ENCODE measurements around the gene GARS1.
"Not testable (repeated sequence)": the region's sequence is repeated elsewhere in the genome, so short reads cannot be mapped to it uniquely, and the experiment has no call there.

The GARS1 gene

DNA sequence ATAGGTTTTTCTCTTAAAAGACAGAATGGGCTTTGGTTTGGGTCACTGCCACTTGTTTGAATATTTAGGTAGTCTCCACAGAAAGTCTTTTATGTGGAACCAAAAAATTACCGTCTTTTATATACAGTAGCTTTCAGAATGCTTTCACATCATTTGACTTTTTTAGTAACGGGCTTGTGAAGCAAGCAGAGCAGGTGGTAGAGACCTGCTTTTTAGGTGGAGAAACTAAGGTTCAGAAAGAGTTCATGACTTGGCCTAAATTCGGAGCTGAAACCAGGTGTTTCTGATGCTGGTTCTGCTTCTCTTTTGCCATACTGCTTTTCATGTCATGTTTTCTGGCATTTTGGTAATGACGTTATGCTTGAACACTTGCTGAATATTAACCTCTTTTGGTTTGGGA lies 36.3 kb downstream of the GARS1 start:
- DNase-seq (ENCODE audit: low read depth), result no peak

GRCh38 chr7:30633223-30633622 lies 38.5 kb downstream of the GARS1 start:
- no peak for DNase-seq (ENCODE audit: low read depth)

GRCh38 chr7:30634193-30634626 lies 39.5 kb downstream of the GARS1 start:
- DNase-seq (ENCODE audit: low read depth), result no peak

DNA sequence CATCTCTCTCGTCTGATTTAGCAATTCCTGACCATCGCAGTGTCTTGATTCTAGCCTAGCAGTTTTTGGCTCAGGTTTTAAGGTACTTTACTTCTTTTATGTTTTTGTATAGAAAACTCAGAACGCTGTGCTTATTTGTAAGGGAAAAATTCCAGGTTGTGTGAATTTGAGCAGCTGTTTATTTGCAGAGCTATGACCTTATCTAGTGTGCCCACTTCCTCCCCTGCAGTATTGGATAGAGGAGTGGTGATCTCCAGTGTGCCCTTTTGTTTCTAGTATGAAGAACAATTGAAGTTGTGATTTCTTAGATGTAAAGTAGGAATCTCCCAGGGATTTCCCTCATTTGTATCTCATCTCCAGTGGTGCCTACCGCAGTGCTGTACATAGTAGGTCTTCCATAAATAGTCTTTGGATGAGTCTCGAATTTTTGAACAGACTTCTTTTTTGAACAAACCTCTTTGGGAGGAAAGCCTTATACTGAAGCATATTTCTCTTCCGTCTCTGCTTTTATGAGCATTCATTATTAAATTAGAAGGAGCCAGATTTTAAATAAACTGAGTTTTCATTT lies 40.0 kb downstream of the GARS1 start:
- DNase-seq (ENCODE audit: low read depth), result no peak

DNA sequence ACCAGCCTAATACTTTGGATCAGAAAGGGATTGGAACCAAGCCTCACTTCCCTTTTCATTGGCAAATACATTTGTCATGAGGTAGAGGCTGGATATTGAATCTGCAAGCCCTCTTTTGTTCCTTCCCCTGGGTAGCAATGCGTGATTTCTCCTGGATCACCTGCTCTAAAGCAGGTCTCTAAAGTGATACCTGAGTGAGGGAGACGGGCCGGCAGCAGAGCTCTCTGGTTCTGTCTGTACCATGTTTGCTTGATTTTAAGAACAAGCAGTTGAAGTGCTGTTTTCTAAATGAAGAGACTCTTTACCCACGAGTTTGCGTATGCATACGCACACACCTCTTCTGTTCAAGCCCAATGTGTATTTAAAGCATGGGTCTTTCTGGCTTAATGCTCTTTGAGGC lies 41.1 kb downstream of the GARS1 start:
- DNase-seq (ENCODE audit: low read depth), result no peak

DNA sequence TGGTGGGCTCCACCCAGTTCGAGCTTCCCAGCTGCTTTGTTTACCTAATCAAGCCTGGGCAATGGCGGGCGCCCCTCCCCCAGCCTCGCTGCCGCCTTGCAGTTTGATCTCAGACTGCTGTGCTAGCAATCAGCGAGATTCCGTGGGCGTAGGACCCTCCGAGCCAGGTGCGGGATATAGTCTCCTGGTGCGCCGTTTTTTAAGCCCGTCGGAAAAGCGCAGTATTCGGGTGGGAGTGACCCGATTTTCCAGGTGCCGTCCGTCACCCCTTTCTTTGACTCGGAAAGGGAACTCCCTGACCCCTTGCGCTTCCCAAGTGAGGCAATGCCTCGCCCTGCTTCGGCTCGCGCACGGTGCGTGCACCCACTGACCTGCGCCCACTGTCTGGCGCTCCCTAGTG lies 47.6 kb downstream of the GARS1 start:
- not testable (repeated sequence) for DNase-seq (ENCODE audit: low read depth)

GRCh38 chr7:30642789-30643188 lies 48.1 kb downstream of the GARS1 start:
- no peak for DNase-seq (ENCODE audit: low read depth)

GRCh38 chr7:30644286-30644955 lies 49.7 kb downstream of the GARS1 start:
- DNase-seq (ENCODE audit: low read depth), result no peak

DNA sequence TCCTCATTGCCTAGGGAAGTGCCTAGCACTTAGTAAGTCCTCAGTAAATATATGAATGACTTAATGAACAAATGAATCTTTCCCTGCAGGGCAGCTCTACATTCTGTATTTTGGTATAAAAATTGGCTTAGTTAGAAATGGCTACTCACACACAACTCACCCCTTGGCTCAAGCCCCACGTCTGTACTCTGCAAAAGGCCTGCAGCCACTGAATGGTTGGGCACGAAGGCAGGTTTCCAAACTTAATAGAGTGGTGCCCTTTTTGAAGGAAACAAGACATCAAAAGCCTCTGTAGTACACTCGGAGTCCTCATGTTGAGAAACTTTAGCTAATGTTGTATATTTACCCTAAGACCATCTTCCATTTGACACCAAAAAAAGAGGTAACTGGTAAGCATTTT lies 51.0 kb downstream of the GARS1 start:
- DNase-seq (ENCODE audit: low read depth), result no peak

DNA sequence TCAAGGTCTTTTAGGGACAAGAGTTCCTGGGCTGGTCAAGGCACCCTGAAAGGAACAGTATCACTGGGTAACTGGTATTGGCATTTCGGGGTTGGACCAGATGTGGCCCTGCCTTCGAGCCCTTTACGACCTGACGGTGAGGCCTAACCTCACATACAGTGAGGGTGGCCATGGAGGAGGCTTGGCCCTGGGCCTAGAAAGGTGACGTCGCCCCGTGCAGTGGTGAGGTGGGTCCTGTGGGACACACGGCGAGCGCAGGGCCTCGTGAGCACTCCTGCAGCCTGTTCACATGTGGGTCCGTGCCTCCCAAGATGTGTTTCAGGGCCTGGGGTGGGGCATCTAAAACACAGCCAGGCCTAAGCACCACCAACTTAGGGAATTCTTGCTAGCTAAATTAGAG lies 51.5 kb downstream of the GARS1 start:
- no peak for DNase-seq (ENCODE audit: low read depth)

DNA sequence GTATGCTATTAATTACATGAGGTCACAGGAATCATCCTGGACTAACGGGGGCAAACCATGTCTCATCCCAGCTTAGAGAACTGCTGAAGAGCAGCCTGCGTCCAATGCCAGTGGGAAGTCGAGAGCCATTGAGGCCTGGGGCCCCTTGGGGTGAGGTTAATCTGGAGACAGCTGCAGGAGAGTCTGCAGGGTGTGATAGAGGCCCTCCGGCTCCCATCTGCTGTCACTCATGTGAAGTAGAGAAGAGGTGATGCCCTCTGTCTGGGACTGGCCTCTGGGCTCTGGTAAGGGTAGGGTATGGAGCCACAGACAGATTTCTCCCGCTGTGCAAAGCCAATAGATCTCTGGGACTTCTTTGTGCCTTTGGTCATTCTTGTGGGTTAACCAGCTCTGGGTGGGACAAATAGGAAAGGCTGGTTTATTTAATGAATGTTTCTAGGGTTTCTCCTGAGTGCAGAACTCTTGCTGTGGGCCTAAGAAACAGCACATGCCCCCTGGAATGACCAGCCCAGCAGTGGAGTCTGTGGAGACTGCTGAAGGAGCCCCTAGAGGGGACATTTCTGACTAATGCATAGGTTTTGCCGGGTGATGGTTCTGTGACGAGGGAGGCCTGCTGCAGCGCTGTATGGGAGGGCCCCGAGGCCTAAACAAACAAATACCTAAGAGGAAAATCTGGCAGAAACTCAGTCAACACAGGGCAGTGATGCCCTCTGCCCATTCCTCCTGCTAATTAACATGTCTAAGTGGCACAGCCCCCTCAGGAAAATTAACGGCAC lies 53.1 kb downstream of the GARS1 start:
- no peak for DNase-seq (ENCODE audit: low read depth)

DNA sequence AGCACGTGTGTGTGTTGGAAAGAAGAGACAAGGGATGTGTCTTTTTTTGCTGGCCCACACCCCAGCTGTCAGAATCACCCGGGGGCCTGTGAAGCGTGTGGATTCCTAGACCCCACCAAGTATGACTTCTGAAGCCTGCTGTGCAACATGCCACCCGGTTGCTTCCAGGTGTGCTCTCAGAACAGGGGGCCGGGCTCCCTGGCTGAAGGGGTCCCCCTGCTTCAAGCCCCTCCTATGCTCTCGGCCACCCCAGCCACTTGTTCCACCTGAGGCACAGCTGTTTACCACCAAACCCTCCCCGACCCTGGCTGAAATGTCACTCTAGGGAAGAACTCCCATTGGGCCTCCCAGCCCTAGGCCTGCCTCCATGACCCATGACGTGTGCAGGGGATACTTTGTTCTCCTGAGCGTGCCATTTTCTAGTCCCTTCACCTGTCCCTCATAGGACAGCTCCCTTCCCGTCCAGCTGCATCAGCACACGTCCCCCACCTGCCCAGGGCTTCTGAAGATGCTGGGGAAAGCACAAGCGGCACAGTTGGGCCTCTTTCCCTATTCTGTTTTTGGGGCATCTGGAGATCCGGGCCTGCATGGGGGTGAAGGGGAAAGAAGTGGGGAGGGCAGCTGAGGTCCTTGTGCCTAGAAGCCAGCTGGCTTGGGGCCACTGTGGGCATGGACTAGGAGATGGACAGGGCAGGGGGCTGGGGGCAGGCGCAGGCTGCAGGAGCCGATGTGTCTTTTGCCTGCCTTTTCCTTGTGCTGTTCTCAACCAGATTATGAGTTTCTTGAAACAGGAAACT lies 54.3 kb downstream of the GARS1 start:
- DNase-seq (ENCODE audit: low read depth), result no peak

DNA sequence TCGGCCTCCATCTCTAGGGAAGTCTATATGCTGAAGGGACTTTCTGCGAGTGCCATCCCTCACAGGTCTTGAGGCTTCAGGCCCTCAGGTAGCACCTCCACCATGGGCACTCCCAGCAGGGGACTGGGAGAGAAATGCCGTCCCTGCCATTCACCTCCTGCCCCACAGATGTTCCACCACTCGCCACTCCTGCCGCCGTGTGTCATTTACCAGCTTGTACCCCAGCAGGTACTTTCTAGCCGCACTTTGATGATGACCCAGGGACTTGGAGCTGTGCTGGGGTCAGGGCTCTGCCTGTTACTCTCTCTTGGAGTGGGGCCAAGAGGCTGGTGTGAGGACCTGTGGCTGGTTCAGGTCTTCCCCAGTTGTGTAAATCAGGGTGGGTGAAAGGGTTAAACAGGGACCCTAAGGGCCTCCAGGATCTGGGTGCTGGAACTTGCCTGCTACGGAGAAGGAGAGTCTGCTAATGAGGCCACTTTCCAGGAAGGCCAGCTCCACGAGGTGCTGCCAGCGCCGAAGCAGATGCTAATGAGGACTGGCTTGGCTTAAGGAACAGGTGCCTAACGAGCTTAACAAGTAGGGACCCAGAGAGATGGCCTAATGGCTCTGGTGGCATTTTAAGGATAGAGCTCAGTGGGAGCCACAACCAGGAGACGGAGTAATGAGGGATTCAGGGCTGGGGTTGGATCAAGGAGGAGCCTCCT lies 55.2 kb downstream of the GARS1 start:
- no peak for DNase-seq (ENCODE audit: low read depth)

GRCh38 chr7:30650421-30650808 lies 55.7 kb downstream of the GARS1 start:
- no peak for DNase-seq (ENCODE audit: low read depth)

DNA sequence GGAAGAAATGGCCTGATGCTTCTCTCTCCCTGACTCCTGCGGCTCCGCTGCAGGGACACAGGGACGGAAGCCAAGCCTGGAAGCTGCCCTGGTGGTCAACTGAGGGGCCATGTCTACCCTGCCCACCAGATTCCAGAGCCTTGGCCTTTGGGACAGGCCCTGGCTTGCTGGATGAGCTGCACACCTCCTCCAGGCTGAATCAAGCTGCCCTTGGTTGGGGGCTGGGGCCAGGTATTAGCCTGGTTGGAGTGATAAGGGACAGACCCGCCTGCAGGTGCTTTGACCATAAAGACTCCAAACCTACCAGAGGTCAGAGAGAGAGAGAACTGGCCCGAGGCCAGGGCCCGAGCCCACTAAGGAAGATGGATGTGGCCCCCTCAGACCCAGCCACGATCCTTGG lies 57.5 kb downstream of the GARS1 start:
- no peak for DNase-seq (ENCODE audit: low read depth)

DNA sequence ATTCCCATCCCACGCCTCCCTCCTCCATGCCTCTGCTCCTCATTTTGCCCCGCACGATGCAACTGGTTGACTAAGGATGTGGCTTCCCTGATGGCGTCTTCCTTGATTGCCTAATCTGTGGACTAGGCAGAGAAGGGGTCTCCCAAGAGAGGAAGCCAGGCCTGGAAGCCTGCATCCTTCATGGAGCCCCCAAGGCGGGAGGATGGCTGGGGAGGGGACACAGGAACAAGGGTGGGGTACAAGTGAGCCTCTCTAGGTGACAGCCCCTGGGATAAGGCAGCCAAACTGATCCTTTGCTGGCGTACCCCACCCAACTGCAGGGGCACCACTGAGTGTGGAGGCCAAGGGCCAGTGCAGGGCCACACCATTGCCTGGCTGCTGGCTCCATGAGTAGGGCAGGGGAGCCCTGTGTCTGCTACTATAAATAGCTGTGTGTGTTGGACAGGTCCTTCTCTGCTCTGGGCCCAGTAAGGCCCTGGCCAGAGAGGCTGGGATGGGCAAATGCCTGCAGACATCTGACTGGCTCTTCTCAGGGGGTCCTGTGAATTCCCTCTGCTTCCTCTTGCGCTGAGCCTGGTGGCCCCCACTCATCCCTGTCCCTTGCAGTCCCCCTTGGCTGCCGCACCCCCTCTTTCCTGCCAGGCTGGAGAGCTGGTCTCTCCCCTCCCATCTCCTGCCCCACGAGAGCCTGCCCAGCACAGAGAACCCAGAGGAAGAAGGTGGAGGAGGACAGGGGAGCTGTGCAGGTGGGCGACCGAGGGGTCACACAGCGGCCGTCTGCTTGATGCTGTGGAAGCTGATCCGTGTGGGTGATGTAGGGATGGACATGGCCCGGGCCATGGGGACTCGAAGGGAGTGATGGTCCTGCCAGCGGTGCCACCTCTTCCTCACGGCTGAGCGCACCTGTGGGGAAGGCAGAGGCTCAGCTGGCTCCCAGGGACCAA lies 58.3 kb downstream of the GARS1 start:
- DNase-seq (ENCODE audit: low read depth), result no peak

DNA sequence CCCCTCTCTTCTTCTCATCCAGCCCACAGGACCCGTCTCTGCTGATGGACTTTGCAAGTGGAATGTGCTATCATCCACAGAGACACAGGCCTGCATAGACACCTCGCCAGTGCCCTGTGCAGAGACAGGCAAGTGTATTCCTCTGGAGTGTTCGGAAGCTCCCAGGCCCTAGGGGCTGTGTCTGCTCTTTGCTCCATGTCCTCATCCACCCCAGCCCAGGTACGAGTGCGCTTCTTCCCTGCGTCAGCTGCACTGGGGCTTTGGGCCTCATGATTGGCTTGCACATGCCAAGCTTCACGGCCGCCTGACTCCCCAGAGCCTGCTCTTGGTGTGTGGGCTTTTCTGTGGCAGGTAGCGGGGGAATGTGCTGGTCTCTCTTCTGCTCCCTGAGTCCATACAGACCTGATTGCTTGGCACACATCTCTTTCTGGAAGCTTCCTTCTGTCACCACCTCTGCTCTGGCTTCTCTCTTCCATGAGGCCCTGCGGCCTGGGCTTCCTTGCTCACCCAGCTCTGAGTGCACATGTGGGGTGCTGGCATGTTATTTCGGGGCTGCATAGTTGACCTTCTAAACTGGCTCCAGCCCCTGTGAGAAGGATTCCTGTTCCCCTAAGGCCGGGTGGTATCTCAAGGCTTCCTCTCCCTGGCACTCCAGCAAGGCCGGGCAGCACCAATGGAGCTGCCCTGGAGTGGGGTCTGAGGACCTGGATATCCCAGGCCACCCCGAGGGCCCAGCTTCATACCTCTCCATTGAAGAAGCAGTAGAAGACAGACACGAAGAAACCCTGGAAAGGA lies 59.8 kb downstream of the GARS1 start:
- DNase-seq (ENCODE audit: low read depth), result no peak

- DNase-seq (ENCODE audit: low read depth), result no peak
Observed at GRCh38 chr7:30655096-30655970, 60.7 kb downstream of the GARS1 start.

All from stimulated activated CD8-positive, alpha-beta memory T cell treated with anti-CD3 and anti-CD28 coated beads, Interleukin-12 subunit alpha, Interleukin-12 subunit beta, amount 100 ng/mL, for 4 hours (primary cell).